Omental fat pad (tissue), 4 donors: ENCODE measurements around the gene COL4A6. TPM values are rescaled to one million over a fixed set of nuclear protein-coding genes. Genes with fewer than 3 reads are reported as not detected.

Experiments
- ATAC-seq: fragments of 150-250 bp; one replicate; pipeline ENCODE4 v1.9.1; 2016; ENCODE audit warnings: mild to moderate bottlenecking, moderate library complexity; ENCODE audit not compliant: low FRiP score
- DNase-seq: peaks from one replicate; pipeline ENCODE4 v3.0.0-alpha.2; 2019; ENCODE audit warnings: low spot score
- total RNA-seq, 4 donors: library from RNA; depleted of rRNA; stranded (reverse); fragments of >200 nt; gene quantifications; one replicate each; pipeline ENCODE4 v1.1.0, GENCODE V29; 2016
- TF ChIP-seq, protein P1 (sequence below), 3 donors: fragments of 450-650 bp; IDR thresholded peaks; one replicate each; pipeline ENCODE4 v1.5.1; 2016 to 2017; ENCODE audit warnings: antibody characterized with exemption in 3 of 3, mild to moderate bottlenecking in 3 of 3, moderate library complexity in 2 of 3

COL4A6 gene
- total RNA-seq, 4 donors from 2014 or later = 0.38 to 4.5 (median 2.4) TPM

DNA sequence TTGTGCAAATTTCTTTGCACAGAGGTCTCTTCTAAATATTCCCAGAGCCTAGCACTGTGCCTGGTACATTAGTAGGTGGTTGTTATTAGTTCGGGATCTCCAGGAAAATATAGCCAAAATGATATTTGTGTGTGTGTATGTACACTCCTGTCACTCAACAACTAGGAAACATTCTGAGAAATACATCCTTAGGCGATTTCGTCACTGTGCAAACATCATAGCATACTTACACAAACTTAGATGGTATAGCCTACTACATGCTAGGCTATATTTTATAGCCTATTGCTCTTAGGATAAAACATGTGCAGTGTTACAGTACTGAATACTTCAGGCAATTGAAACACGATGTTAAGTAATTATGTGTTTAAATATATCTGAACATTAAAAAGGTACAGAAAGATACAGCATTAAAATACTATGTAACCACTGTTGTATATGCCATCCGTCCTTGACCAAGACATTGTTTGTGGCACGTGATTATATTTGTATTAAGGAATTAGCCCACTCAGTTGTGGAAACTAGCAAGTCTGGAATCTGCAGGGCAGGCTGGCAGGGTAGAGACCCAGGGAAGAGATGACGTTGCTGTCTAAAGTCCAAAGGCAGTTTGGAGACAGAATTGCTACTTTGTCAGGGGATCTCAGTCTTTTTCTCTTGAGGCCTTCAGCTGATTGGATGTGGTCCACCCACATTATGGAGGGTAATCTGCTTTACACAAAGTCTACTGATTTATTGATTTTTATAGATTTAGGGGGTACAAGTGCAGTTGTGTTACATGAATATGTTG lies 106.9 kb downstream of the COL4A6 start:
- TF ChIP-seq, protein P1, sequence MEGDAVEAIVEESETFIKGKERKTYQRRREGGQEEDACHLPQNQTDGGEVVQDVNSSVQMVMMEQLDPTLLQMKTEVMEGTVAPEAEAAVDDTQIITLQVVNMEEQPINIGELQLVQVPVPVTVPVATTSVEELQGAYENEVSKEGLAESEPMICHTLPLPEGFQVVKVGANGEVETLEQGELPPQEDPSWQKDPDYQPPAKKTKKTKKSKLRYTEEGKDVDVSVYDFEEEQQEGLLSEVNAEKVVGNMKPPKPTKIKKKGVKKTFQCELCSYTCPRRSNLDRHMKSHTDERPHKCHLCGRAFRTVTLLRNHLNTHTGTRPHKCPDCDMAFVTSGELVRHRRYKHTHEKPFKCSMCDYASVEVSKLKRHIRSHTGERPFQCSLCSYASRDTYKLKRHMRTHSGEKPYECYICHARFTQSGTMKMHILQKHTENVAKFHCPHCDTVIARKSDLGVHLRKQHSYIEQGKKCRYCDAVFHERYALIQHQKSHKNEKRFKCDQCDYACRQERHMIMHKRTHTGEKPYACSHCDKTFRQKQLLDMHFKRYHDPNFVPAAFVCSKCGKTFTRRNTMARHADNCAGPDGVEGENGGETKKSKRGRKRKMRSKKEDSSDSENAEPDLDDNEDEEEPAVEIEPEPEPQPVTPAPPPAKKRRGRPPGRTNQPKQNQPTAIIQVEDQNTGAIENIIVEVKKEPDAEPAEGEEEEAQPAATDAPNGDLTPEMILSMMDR (IDR thresholded peaks at IDR 0.05) = no peak
- DNase-seq (no peak), ATAC-seq (no peak)

DNA sequence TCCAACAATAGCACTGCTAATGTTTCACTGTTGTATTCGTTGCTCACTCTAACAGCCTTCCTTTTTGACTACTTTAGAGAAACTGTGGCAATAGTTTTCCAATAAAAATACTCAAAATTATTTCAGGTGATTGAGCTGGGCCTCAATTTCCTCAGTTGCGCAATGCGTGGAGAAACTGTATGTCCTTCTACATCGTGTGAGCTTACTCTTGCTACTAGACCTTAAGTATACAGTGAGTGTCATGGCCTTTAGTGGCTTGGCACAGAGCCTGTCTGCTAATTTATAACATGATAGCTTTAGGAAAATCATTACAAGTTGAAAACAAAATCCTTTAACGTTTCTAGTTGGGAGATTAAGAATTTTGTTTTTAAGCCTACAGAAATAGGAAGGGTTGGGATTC lies 114.5 kb downstream of the COL4A6 start:
- DNase-seq (no peak), ATAC-seq (no peak)
- TF ChIP-seq, protein P1 (IDR thresholded peaks at IDR 0.05) = no peak

DNA sequence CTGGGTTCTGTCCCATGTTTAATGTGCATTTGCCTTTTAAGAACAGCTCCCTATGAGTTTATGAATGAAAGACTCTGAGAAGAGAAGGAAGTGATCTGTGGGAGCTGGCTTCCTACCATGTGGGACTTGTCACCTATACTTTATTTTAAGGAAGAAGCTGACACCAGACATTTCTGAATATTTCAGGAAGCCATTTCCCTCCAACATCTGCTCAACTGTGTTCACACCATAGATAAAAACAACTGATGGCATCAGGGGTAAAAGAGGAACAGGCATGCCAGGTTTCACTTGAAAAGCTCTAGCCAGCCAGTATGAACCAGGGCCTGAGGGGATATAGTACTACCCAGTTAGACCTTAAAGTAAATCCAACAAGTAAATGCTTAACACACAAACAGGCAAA lies 116.0 kb downstream of the COL4A6 start:
- ATAC-seq = no peak
- TF ChIP-seq, protein P1 (IDR thresholded peaks at IDR 0.05) = no peak

DNA sequence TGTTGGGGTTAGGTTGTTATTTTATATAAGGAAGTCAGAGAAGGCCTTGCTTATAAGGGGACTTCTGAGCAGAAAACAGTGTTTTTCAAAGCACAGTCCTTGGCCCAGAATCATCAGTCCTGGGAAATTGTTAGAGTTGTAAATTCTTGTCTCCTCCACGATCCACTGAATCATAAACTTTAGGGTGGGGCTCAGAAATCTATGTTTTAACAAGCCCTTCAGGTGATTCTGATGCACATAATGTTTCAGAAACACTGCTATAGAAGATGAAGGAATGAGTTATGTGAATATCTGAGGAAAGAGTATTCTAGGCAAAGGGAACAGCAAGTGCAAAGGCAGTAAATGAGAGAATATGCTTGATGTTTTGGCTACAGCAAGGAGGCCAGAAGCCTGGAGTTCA lies 121.8 kb downstream of the COL4A6 start:
- ATAC-seq (no peak), DNase-seq (no peak)
- TF ChIP-seq, protein P1 (IDR thresholded peaks at IDR 0.05) = no peak

More for the DNA sequence above, 116.0 kb downstream of the COL4A6 start:
- DNase-seq = no peak

DNA sequence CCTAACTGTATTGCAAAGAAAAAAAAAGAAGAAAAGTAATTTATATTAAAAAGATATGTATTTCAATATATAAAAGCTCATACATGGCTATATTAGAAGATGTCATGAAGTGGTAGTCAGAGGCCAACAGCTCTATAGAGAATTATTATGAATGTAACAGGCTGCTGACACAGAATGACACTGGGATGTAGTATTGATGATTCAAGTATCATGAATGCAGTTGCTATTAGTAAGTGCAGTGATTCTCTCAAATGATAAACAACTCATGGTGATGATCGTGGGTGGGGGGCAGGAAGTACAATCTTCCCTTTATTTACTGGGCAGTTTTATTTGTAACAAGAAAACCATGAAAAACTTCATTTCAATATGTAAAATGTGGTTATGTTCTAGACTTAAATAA lies 124.6 kb downstream of the COL4A6 start:
- no peak for DNase-seq
- TF ChIP-seq, protein P1 (IDR thresholded peaks at IDR 0.05) = no peak
- no peak for ATAC-seq

- no peak for DNase-seq
- ATAC-seq = no peak
- TF ChIP-seq, protein P1 (IDR thresholded peaks at IDR 0.05) = no peak
Measured at GRCh38 chrX:108312957-108313356, 125.3 kb downstream of the COL4A6 start.

DNA sequence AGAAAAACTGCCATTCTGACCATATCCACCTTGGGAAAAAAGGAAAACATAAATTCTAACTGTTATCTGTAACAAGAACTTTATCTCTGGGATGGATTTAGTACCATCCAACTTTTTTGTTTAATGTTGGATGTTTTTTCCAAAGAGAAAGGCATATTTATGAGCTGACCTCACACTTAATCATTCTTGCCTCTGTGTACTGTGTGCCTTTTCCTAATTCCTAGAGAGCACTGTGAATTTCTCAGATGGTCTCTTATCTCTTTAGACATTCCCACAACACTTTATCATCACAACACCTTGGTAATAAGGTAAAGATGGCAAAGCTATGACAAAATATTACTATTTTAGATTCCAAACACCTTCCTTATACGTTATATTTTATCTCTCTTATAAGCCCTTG lies 126.2 kb downstream of the COL4A6 start:
- no peak for DNase-seq
- TF ChIP-seq, protein P1 (IDR thresholded peaks at IDR 0.05) = no peak
- no peak for ATAC-seq
